HFF-Myc (cell line): Measurements from ENCODE around the gene STMN3.

Source experiments
- DNase-seq: peaks from one replicate; pipeline ENCODE4 v3.0.0-alpha.2; 2011; ENCODE audit warnings: low read depth; ENCODE audit errors: extremely low read depth
- H3K4me3 ChIP-seq: replicated peaks from 2 replicates; pipeline ENCODE4 v1.5.1; 2011; ENCODE audit warnings: low read depth, mild to moderate bottlenecking, control low read depth, low read length
- TF ChIP-seq, protein P1 (sequence below): IDR thresholded peaks from 2 replicates; pipeline ENCODE4 v1.5.1; 2012; ENCODE audit warnings: mild to moderate bottlenecking, low read depth, low read length, control low read depth; ENCODE audit errors: missing control alignments

Gene STMN3

DNA sequence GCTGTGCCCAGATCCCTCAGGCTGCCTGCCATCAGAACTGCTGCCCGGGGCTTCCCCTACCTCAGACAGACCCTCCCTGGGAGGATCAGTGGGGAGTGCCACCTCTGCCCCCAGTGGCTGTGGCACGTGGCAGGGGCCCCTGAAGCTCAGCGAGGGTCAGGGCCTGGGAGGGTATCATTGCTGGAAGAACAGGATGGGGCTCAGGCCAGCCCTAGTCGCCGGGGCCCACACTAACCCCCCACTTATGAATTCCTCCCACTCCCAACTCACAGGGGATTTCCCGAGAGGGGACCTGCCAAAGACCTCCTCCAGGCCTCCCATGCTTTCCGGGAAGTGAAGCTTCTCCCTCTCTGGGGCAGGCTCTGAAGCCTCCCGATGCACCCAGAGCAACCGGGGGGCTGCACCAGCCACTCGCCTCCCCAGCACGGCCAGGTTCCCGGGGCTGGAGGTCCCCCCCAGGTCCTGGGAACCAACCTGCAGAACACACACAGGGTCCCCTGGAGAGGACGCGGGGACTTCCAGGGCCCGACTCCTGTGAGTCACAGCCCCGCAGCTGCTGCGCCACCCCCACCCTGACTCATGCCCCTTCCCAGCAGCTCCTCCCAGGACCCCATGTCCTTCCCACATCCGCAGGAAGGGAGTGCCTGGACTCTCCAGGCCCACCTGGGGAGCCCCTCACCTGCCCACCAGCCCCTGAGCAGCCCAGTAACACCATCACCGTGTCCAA lies 45.7 kb upstream of the STMN3 start:
- TF ChIP-seq, protein P1, sequence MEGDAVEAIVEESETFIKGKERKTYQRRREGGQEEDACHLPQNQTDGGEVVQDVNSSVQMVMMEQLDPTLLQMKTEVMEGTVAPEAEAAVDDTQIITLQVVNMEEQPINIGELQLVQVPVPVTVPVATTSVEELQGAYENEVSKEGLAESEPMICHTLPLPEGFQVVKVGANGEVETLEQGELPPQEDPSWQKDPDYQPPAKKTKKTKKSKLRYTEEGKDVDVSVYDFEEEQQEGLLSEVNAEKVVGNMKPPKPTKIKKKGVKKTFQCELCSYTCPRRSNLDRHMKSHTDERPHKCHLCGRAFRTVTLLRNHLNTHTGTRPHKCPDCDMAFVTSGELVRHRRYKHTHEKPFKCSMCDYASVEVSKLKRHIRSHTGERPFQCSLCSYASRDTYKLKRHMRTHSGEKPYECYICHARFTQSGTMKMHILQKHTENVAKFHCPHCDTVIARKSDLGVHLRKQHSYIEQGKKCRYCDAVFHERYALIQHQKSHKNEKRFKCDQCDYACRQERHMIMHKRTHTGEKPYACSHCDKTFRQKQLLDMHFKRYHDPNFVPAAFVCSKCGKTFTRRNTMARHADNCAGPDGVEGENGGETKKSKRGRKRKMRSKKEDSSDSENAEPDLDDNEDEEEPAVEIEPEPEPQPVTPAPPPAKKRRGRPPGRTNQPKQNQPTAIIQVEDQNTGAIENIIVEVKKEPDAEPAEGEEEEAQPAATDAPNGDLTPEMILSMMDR, result no peak
- DNase-seq, result peak; percentile 67
- H3K4me3 ChIP-seq, result peak overlapping the region; percentile 15

DNA sequence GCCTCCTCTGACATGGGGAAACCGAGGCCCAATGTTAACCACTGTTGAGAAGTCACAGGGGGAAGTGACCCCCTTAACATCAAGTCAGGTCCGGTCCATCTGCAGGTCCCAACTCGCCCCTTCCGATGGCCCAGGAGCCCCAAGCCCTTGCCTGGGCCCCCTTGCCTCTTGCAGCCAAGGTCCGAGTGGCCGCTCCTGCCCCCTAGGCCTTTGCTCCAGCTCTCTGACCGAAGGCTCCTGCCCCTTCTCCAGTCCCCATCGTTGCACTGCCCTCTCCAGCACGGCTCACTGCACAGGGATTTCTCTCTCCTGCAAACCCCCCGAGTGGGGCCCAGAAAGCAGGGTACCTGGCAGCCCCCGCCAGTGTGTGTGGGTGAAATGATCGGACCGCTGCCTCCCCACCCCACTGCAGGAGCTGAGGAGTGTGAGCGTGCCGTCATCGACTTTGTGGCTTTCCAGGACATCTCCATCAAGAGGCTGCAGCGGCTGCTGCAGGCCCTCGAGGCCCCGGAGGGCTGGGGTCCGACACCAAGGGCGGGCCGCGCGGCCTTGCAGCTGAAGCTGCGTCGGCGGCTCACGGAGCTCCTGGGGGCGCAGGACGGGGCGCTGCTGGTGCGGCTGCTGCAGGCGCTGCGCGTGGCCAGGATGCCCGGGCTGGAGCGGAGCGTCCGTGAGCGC lies 44.8 kb upstream of the STMN3 start:
- no peak for DNase-seq
- peak overlapping the region; percentile 26 for H3K4me3 ChIP-seq
- TF ChIP-seq, protein P1, result no peak

DNA sequence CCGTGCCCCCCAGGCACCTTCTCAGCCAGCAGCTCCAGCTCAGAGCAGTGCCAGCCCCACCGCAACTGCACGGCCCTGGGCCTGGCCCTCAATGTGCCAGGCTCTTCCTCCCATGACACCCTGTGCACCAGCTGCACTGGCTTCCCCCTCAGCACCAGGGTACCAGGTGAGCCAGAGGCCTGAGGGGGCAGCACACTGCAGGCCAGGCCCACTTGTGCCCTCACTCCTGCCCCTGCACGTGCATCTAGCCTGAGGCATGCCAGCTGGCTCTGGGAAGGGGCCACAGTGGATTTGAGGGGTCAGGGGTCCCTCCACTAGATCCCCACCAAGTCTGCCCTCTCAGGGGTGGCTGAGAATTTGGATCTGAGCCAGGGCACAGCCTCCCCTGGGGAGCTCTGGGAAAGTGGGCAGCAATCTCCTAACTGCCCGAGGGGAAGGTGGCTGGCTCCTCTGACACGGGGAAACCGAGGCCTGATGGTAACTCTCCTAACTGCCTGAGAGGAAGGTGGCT lies 44.2 kb upstream of the STMN3 start:
- TF ChIP-seq, protein P1, result no peak
- DNase-seq, result no peak
- peak overlapping the region; percentile 26 for H3K4me3 ChIP-seq

DNA sequence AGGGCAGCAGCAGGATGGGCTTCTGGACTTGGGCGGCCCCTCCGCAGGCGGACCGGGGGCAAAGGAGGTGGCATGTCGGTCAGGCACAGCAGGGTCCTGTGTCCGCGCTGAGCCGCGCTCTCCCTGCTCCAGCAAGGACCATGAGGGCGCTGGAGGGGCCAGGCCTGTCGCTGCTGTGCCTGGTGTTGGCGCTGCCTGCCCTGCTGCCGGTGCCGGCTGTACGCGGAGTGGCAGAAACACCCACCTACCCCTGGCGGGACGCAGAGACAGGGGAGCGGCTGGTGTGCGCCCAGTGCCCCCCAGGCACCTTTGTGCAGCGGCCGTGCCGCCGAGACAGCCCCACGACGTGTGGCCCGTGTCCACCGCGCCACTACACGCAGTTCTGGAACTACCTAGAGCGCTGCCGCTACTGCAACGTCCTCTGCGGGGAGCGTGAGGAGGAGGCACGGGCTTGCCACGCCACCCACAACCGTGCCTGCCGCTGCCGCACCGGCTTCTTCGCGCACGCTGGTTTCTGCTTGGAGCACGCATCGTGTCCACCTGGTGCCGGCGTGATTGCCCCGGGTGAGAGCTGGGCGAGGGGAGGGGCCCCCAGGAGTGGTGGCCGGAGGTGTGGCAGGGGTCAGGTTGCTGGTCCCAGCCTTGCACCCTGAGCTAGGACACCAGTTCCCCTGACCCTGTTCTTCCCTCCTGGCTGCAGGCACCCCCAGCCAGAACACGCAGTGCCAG lies 43.6 kb upstream of the STMN3 start, which contains the start of gene TNFRSF6B:
TNFRSF6B (plus strand) TSS at position 25 of the 729 bp plus-strand sequence; CDS start at position 141, 116 bp downstream.
- TF ChIP-seq, protein P1, result no peak
- no peak for DNase-seq
- H3K4me3 ChIP-seq, result peak within 1 kb of the TSS; percentile 26

DNA sequence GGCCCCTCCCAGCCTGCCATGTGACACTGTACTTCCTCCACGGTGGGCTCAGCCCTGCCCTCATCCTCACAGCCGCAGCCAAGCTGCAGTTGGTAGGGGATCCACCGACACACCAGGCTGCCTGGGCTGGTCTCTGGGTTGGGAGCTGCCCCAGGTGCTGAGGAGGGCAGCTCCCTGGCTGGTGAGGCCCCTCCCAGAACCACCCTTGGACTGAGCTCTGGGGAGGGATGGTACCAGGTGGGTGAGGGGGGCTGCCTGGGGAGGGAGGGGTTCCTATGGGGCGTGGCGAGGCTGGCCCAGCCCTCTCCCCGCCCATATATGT lies 43.0 kb upstream of the STMN3 start:
- no peak for DNase-seq
- peak overlapping the region; percentile 26 for H3K4me3 ChIP-seq
- TF ChIP-seq, protein P1, result no peak

DNA sequence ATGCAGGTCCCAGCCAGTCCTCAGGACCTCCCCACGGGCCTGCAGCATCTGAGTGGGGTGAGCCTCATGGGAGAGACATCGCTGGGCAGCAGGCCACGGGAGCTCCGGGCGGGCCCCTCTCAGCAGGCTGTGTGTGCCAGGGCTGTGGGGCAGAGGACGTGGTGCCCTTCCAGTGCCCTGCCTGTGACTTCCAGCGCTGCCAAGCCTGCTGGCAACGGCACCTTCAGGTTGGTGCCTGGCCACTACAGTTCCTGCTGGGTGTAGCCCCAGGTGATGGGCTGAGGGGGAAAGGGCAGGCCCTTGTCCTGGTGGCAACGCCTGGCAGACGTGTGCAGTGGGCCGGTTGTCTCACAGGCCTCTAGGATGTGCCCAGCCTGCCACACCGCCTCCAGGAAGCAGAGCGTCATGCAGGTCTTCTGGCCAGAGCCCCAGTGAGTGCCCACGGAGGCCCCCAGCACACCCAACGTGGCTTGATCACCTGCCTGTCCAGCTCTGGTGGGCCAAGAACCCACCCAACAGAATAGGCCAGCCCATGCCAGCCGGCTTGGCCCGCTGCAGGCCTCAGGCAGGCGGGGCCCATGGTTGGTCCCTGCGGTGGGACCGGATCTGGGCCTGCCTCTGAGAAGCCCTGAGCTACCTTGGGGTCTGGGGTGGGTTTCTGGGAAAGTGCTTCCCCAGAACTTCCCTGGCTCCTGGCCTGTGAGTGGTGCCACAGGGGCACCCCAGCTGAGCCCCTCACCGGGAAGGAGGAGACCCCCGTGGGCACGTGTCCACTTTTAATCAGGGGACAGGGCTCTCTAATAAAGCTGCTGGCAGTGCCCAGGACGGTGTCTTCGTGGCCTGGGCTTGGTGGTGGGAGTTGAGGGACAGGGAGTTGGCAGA lies 42.4 kb upstream of the STMN3 start:
- DNase-seq, result no peak
- TF ChIP-seq, protein P1, result no peak
- no peak overlapping the region for H3K4me3 ChIP-seq
